HG03095 (cell line): Measurements from ENCODE around the gene CAPN5.

Experiments
- ATAC-seq: cut with Tn5 transposase; IDR thresholded peaks from one replicate; pipeline ENCODE4 v1.9.1; 2021; ENCODE audit warnings: moderate library complexity; ENCODE audit not compliant: unreplicated experiment

The CAPN5 gene

GRCh38 chr11:77127920-77128691 is 61.3 kb downstream of the CAPN5 start, which contains the start of gene MYO7A:
Gene MYO7A (plus strand): TSS chr11:77128246. CDS start chr11:77130635, 2,389 bp downstream.
- ATAC-seq, result no peak

DNA sequence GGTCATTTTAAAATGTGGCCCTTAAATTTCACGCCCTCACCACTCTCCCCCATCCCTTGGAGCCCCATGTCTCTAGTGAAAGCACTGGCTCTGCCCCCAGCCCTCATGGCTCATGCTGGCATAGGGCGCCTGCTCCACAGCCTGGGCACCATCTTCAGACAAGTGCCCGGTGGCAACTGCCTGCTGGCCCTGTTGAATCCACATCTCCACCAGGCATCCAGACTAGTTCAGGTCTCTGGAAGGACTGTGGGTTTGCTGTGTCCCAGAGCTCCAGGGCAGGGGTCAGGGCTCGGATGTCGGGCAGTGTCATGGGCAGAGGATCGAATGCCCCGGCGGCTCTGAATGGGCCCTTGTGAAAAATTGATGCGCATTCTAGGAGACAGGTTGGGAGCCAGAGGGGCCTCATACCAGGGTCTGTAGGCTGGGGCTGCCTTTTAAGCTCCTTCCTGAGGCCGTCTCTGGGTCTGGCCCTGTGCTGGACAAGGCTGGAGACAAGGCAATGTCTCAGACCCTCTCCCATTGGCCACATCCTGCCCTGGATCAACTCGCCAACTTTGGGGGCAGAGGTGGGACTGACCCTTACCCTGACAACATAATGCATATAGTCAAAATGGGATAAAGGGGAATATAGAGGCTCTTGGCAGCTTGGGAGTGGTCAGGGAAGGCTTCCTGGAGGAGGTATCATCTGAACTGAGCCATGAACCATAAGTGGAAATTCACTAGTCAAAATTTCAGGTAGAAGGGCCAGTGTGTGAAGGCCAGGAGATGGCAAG is 62.5 kb downstream of the CAPN5 start:
- ATAC-seq, result no peak

DNA sequence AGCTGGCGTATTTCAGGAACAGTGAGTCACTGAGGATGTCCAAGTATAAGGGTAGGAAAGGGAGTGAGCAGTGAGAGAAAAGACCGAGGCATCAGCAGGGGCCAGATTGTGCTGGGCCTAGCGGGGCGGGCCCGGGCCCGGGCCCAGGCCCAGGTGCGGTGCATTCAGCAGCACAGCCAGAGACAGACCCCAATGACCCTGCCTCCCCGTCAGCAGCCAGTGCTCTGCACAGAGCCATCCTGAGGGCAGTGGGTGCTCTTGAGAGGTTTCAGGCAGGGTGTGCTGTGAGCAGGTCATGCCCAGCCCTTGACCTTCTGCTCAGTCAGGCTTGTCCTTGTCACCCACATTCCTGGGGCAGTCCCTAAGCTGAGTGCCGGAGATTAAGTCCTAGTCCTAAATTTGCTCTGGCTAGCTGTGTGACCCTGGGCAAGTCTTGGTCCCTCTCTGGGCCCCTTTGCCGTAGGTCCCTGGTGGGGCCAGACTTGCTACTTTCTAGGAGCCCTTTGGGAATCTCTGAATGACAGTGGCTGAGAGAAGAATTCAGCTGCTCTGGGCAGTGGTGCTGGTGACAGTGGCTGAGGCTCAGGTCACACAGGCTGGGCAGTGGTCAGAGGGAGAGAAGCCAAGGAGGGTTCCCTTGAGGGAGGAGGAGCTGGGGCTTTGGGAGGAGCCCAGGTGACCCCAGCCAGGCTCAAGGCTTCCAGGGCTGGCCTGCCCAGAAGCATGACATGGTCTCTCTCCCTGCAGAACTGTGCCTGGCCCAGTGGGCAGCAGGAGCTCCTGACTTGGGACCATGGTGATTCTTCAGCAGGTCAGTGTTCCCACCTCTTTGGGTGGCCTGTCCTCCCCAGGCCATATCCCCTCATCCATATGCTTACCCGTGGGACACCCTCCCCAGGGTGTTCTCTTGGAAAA is 63.3 kb downstream of the CAPN5 start:
- no peak for ATAC-seq

- no peak for ATAC-seq
Measured at GRCh38 chr11:77130763-77131513, 64.2 kb downstream of the CAPN5 start.

DNA sequence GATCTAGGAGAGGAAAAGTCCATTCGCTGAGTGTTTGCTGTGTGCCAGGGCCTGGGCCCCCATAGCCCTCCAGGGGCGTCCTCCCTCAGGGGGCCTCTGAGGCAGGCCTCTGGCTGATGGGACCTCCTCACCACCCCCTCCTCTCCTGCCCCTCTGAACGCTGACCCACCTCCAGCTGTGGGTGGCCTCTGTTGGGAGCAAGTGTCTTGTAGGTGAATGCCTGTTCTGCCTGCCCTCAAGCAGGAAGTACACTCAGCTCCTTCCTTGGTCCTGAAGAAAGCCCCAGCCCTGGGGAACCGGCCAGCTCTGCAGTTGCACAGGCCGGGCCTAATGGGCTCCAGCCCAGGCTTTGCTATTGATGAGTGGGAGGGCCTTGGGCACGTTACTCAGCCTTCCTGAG is 64.8 kb downstream of the CAPN5 start:
- no peak for ATAC-seq

GRCh38 chr11:77135069-77135468 is 68.3 kb downstream of the CAPN5 start:
- ATAC-seq, result no peak

- ATAC-seq, result no peak
Measured at GRCh38 chr11:77136074-77136473, 69.3 kb downstream of the CAPN5 start.

GRCh38 chr11:77136784-77137420 is 70.1 kb downstream of the CAPN5 start:
- ATAC-seq, result no peak

DNA sequence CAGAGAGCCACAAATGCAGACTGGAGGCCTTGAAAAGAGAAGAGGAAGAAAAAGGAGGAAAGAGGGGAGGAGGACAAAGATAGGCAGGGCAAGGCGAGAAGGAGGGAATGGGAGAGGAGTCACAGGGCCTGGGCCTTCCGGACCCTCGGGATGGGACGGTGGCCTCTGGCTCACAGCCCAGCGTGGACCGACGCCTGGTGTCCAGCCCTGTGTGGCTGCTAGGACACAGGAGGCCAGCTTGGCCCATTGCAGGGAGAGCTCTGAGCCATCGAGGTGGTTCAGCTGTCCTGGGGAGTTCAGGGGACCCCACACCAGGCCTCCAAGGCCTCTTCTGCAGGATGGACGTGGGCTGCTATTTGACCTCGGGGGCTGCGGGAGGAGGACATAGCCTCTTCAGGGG is 70.7 kb downstream of the CAPN5 start:
- no peak for ATAC-seq

- ATAC-seq, result no peak
Measured at GRCh38 chr11:77138106-77138649, 71.4 kb downstream of the CAPN5 start.

DNA sequence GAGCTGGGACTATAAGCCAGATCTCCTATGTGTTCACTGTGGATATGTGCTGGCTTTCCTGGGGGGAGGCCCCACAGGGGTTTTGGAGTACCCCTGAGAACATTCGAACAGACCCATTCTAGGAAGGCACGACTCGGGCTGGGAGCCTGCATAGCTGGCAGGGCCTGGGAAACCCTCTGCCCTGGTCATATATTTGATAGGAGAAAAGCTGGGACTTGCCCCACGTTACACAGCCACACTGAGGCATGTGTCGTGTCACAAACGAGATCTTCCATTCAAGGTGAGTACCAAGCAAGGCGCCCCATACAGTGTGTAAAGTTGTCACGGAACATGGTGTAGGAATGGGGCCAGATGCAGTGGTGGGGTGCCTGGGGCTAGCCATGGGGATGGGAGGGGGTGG is 72.4 kb downstream of the CAPN5 start:
- no peak for ATAC-seq

DNA sequence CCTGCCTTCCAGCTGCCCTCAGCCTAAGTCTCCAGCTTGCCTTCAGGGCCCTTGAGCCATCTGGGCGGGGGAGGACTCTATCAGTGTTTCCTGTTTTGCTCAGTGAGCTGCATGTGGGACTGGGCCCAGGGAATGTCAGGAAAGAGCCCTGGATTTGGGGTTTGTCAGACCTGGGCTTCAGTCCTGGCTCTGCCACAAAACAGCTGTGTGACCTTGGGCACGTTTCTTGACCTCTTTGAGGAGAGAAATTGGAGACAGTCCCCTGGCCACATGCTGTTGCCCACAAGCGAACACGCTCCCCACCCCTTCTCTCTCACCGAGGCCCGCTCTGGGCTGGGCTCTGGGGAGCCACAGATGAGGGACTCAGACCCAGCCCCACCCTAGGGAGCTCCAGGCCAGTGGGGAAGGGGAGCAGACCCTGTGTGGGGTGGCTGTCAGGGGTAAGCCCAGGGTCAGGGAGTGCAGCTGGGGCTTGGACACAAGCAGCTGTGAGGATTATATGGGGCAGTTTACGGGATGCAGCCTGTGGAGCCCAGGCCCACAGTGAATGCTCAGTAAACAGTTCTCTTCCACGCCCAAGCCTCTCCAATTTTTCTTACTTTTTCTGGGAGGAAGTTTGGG is 73.6 kb downstream of the CAPN5 start:
- ATAC-seq, result no peak

GRCh38 chr11:77141034-77141433 is 74.3 kb downstream of the CAPN5 start:
- no peak for ATAC-seq

DNA sequence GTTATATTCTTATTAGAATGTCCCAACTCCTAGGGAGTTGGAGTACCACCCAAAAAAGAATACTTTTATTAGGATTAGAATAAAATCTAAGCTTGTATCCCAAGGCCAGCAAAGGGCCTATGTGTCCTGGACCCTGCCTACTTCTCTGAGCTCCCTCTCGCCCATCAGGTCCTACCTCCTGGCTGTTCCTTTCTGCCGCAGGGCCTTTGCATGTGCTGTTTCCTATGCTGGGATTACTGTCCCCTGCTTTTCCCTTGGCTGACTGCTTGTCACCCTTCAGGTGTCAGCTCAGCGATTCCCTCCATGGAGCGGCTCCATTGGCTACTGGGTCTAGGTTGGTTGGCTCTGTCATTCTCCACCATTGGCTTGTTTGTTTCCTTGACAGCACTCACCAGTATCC is 74.7 kb downstream of the CAPN5 start:
- no peak for ATAC-seq

DNA sequence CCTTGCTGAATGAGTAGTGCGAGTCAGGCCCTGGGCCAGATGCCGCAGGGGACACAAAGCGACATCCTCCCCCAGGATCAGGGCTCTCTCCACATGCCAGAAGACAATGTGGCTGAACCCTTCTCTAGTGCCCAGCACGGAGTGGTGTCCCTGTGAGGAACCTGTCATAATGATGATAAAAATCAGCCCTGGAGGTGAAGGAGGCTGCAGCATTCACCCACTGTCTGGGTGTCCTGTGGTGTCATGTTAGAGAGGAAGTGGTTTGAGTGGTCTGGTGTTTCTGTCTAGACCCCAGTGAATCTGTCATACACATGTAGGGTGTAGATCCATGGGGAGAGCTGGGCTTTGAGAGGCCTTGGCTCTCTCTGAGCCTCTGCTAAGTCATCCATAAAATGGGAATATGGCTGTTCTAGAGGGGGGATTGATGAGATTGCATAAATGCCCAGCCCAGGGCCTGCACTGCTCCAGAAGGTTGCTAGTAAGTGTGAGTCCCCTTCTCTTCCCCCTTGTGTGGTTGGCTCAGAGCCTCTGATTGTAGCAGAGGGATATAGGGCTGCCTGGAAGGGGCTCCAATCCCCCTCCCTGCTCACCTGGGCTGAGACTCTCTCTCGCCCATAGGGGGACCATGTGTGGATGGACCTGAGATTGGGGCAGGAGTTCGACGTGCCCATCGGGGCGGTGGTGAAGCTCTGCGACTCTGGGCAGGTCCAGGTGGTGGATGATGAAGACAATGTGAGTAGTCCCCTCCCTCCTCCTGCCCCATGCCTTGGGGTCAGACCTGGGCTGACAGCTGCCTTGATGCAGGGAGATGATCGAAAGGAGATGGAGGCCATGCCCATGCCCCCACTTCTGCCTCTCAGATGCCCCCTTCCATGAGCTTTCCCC is 75.6 kb downstream of the CAPN5 start:
- no peak for ATAC-seq

GRCh38 chr11:77143405-77144020 is 76.7 kb downstream of the CAPN5 start:
- no peak for ATAC-seq

GRCh38 chr11:77144196-77144856 is 77.6 kb downstream of the CAPN5 start:
- ATAC-seq, result no peak
